Caco-2 (cell line): Measurements from ENCODE around the gene EPB41. TPM values are rescaled to one million over a fixed set of nuclear protein-coding genes. Genes with fewer than 3 reads are reported as not detected.

Experiments used
- BruUV-seq: library from RNA; stranded (reverse); fragments of 400-500 nt; replicated peaks from 2 replicates; lab custom pipeline; 2021; lab: Mats Ljungman, UMichigan
- CTCF ChIA-PET: fragments of 300-600 bp; sonication (Branson Sonifier 250); formaldehyde crosslinking; loops from one replicate; lab custom pipeline; 2022; ENCODE audit warnings: antibody characterized with exemption; lab: Charles Lee
- POLR2A ChIA-PET: fragments of 300-600 bp; sonication (Branson Sonifier 250); formaldehyde crosslinking; loops from one replicate; lab custom pipeline; 2022; ENCODE audit warnings: antibody characterized with exemption; lab: Charles Lee
- DNase-seq, 2 experiments: peaks; one replicate each; pipeline versions ENCODE4 v3.0.0 to v3.0.0-alpha.2; 2020 to 2022
- H3K27me3 ChIP-seq: replicated peaks from 2 replicates; pipeline ENCODE4 v1.6.0; 2011; ENCODE audit warnings: low read length; ENCODE audit not compliant: control insufficient read depth, insufficient read depth
- H3K36me3 ChIP-seq: 2 replicates; pipeline ENCODE4 v1.5.1; 2011; ENCODE audit warnings: low read length; ENCODE audit not compliant: control insufficient read depth, insufficient read depth
- H3K4me1 ChIP-seq: fragments of 250-450 bp; sonication (Bioruptor Pico); 2 replicates; pipeline ENCODE4 v1.5.1; 2020; ENCODE audit warnings: mild to moderate bottlenecking
- H3K4me3 ChIP-seq: 2 replicates; pipeline ENCODE4 v1.5.1; 2011; ENCODE audit warnings: low read depth, mild to moderate bottlenecking, control low read depth, low read length
- H3K9me3 ChIP-seq: fragments of 250-450 bp; sonication (Bioruptor Pico); 2 replicates; pipeline ENCODE4 v1.5.1; 2020; ENCODE audit warnings: mild to moderate bottlenecking, moderate library complexity
- H3K27ac Mint-ChIP-seq: one replicate; pipeline ENCODE4 v1.8.0; 2022; ENCODE audit warnings: mixed read lengths; ENCODE audit not compliant: unreplicated experiment
- H3K27me3 Mint-ChIP-seq: one replicate; pipeline ENCODE4 v1.8.0; 2022; ENCODE audit warnings: mixed read lengths; ENCODE audit not compliant: insufficient read depth, unreplicated experiment
- H3K36me3 Mint-ChIP-seq: one replicate; pipeline ENCODE4 v1.8.0; 2022; ENCODE audit warnings: mild to moderate bottlenecking, mixed read lengths; ENCODE audit not compliant: insufficient read depth, unreplicated experiment
- H3K4me1 Mint-ChIP-seq: one replicate; pipeline ENCODE4 v1.8.0; 2022; ENCODE audit warnings: low read depth, mixed read lengths; ENCODE audit not compliant: unreplicated experiment
- H3K4me3 Mint-ChIP-seq: one replicate; pipeline ENCODE4 v1.8.0; 2022; ENCODE audit warnings: mild to moderate bottlenecking, moderate library complexity, mixed read lengths; ENCODE audit not compliant: unreplicated experiment
- H3K9me3 Mint-ChIP-seq: one replicate; pipeline ENCODE4 v1.8.0; 2022; ENCODE audit warnings: mixed read lengths; ENCODE audit not compliant: unreplicated experiment
- CTCF ChIP-seq, 2 experiments: fragments of 200-600 bp in 1 of 2; IDR thresholded peaks; 1 replicate in 1 of 2; 2 replicates in 1 of 2; pipeline versions ENCODE4 v1.5.1 to v1.8.0; 2011 to 2022; ENCODE audit warnings: antibody characterized with exemption in 1 of 2, control low read depth in 1 of 2, inconsistent platforms in 1 of 2, low read depth in 1 of 2, low read length in 1 of 2, mild to moderate bottlenecking in 1 of 2, moderate library complexity in 1 of 2; ENCODE audit not compliant: insufficient read depth in 1 of 2, severe bottlenecking in 1 of 2, unreplicated experiment in 1 of 2
- intact Hi-C: fragments of 100-400 bp; cut with micrococcal nuclease; formaldehyde crosslinking; loops from one replicate; pipeline ENCODE4 v1.10.0; 2022; ENCODE audit not compliant: unreplicated experiment
- total RNA-seq: library from RNA; stranded (reverse); gene quantifications from 2 replicates; pipeline ENCODE4 v1.2.3, GENCODE V29; 2022

EPB41 gene
- total RNA-seq, 1 experiment from 2014 or later, result 29.5 TPM

- ChIA-PET POLR2A (no interaction called here), CTCF (no interaction called here)
- Mint-ChIP-seq H3K36me3 (peaks cover 8% of the 10 kb centered on the region), H3K4me3 (no peak overlapping the region), H3K4me1 (no peaks in the 10 kb centered on the region), H3K27me3 (no peaks in the 10 kb centered on the region), H3K9me3 (no peaks in the 10 kb centered on the region), H3K27ac (no peak overlapping the region)
- Histone ChIP-seq H3K4me3 (no peak overlapping the region), H3K4me1 (no peaks in the 10 kb centered on the region), H3K36me3 (no peaks in the 10 kb centered on the region), H3K9me3 (no peaks in the 10 kb centered on the region), H3K27me3 (no peaks in the 10 kb centered on the region)
- no peak for TF ChIP-seq CTCF (IDR thresholded peaks at IDR 0.05; ENCODE audit: insufficient read depth in 1 of 2, low read depth in 1 of 2, low read length in 1 of 2, severe bottlenecking in 1 of 2, unreplicated experiment in 1 of 2)
- no TSS peak for BruUV-seq
- no peak for DNase-seq
- intact Hi-C loops, result no loop called here
Observed at GRCh38 chr1:29094433-29094832, 180.1 kb downstream of the EPB41 start.

DNA sequence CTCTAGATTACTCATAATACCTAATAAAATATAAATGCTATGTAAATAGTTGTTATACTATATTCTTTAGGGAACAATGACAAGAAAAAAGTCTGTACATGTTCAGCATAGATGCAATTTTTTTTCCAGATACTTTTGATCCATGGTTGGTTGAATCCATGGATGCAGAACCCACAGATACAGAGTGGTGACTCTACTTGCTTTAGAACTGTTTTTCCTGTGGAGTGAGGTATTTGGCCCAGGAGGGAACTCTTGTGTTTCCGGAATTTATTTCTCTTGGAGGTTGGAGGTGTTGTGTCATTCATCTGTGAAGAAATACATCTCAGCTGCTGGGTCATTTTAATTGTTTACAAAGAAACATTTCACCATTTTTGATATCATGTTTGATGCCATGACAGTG is 180.6 kb downstream of the EPB41 start:
- Histone ChIP-seq H3K4me3 (no peak overlapping the region), H3K27me3 (no peaks in the 10 kb centered on the region), H3K9me3 (no peaks in the 10 kb centered on the region), H3K36me3 (no peaks in the 10 kb centered on the region), H3K4me1 (no peaks in the 10 kb centered on the region)
- Mint-ChIP-seq H3K27me3 (no peaks in the 10 kb centered on the region), H3K36me3 (peaks cover 5% of the 10 kb centered on the region), H3K9me3 (no peaks in the 10 kb centered on the region), H3K4me1 (no peaks in the 10 kb centered on the region), H3K27ac (no peak overlapping the region), H3K4me3 (no peak overlapping the region)
- POLR2A ChIA-PET, result interaction anchor here (0.6 kb wide), 1 partner anchor 45 kb away, joined by 11 read pairs; no protein-coding TSS in a partner anchor
- intact Hi-C loops, result no loop called here
- no peak for DNase-seq
- no TSS peak for BruUV-seq
- CTCF ChIA-PET, result no interaction called here
- no peak for TF ChIP-seq CTCF (IDR thresholded peaks at IDR 0.05; ENCODE audit: insufficient read depth in 1 of 2, low read depth in 1 of 2, low read length in 1 of 2, severe bottlenecking in 1 of 2, unreplicated experiment in 1 of 2)

DNA sequence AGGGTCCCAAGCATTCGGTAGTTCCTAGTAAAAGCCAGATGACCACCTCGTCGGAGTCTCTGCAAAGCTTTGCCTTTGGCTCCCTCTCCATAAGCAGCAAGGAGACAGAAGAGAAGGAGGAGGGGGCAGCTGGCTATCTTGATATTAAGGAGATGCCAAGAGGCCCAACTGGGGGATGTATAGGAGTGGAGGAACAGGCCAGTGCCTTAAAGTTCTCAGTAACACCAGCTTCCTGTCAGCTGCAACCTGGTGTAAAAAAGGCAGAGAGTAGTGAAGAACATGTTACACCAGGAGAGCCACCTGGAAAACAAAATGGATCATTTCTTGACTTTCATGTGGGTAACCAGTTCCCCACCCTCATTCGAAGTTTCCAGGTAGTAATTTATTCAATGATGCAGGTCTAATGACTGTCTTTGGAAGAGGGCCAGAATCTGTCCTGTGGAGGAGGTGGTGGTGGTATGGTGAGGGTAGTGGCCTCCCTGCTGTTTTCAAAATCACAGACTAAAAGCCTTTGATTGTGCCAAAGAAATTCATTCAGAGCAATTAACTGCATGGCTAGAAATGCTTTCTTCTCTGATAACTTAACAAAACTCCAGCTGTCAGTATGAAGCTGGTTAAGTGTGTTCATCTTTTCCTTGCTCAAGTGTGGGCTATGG is 182.0 kb downstream of the EPB41 start:
- no peak for DNase-seq
- POLR2A ChIA-PET, result no interaction called here
- Histone ChIP-seq H3K36me3 (no peaks in the 10 kb centered on the region), H3K4me1 (no peaks in the 10 kb centered on the region), H3K4me3 (no peak overlapping the region), H3K9me3 (no peaks in the 10 kb centered on the region), H3K27me3 (no peaks in the 10 kb centered on the region)
- Mint-ChIP-seq H3K27me3 (no peaks in the 10 kb centered on the region), H3K4me1 (no peaks in the 10 kb centered on the region), H3K9me3 (no peaks in the 10 kb centered on the region), H3K36me3 (peaks cover 5% of the 10 kb centered on the region), H3K27ac (peak overlapping the region; percentile 66), H3K4me3 (no peak overlapping the region)
- TF ChIP-seq CTCF (IDR thresholded peaks at IDR 0.05; ENCODE audit: insufficient read depth in 1 of 2, low read depth in 1 of 2, low read length in 1 of 2, severe bottlenecking in 1 of 2, unreplicated experiment in 1 of 2), result no peak
- intact Hi-C loops, result no loop called here
- no TSS peak for BruUV-seq
- CTCF ChIA-PET, result no interaction called here
